Measurements from ENCODE around the gene CARHSP1.
A peak's percentile ranks its signal among the peaks of the same experiment; 100 is the strongest.

The CARHSP1 gene

DNA sequence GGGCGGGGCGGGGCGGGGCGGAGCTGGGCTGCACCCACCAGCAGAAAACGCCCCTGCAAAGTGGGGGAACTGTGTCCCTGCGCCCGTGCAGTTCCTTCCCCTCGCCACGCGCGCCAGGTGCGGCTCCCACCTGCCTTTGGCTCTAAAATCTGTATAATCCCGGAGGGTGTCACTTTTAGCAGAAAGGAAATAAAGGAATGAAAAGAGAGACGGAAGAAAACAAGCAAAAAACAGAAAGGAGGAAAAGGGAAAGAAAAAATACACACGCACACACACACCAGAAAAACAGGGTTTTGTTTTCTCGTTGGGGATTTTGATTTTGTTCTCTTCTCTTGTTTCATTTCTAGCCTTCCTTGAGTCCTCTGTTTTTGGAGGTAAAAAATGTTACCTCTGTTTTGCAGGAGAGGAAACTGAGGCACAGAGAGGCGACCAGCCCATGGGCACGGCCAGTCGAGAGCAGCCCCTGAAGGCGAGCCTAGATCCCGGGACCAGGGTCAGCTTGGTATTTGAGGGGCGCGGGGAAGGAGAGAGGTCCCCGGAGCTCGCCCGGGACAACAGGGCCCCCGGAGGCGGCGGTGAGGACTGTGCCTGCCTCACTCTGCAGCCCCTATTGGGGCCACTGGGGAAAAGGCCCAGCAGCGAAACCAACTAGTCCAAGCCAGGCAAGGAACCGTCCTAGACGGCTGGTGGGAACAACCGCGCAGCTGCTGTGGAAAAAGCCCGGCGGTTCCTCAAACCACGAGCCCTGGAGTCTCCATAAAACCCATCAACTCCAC lies 594 bp upstream of the CARHSP1 start:
- no peak for DNase-seq

GRCh38 chr16:8867932-8868415 lies 832 bp downstream of the CARHSP1 start:
- DNase-seq, result no peak

DNA sequence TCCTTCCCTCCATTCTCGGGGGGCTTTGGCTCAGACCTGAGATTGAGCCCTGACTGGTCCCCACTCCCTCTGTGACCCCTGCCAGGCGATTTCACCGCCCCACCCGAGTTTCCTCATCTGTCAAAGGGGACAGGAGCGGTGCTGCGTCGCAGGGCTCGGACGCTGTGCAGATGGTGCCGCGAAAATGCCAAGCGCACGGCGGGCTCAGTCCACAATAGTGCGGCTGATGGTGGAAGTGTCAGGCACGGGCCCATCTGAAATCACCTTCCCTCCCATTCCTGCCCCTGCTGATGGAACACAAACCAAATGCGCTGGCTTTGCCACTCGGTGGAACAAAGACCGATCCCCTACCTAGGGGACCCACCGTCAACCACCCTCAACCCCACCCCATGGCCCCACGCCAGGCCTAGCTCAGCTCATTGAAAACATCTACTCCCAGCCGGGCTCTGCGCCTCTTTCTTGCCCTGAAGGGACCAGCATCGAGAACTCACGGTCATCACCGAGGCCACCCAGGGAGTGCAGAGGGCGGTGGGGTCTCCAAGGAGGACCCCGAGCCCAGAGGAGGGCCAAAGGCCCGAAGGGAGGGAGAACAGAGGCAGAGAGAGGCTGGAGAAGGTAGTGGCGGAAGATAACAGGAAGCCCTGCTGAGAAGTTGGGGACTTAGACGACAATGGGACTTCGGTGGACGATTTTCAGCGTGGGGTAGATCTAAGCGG lies 1.4 kb downstream of the CARHSP1 start:
- peak; percentile 72 for DNase-seq

GRCh38 chr16:8866884-8867215 lies 2.0 kb downstream of the CARHSP1 start:
- no peak for DNase-seq

DNA sequence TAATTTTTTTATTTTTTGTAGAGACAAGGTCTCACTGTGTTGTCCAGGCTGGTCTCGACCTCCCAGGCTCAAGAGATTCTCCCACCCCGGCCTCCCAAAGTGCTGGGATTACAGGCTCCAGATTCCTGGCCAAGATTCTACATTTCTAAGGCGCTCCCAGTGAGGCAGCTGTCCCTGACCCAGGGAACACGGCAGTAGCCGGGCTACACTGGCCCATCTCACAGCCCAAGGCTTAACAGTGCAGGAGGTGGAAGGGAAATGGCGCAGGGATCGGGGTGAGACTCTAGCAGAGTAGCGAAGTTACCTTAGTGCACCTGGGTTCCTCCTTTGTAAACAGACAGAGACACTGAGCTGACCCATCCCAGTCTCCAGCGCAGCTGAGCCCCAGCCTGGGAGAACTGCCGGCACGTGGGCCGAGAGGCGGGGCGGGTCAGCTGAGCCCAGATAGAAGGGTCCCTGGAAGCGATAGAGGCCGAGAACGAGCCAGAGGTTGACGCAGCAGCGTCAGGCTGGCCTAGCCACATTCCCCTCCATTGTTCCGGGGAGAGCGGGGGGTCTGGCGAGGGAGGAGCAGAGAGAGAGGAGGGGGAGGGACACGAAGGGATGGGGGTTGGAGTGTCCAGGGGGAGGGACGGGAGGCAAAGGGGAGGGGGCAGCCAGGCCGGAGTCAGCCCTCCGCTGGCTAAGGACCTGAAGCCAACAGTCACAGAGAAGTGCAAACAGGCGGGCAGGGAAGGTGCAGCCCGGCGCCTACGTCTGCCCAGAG lies 2.5 kb downstream of the CARHSP1 start:
- no peak for DNase-seq

GRCh38 chr16:8865145-8865882 lies 3.5 kb downstream of the CARHSP1 start:
- no peak for DNase-seq

- no peak for DNase-seq
Measured at GRCh38 chr16:8864480-8865110, 4.2 kb downstream of the CARHSP1 start.

DNA sequence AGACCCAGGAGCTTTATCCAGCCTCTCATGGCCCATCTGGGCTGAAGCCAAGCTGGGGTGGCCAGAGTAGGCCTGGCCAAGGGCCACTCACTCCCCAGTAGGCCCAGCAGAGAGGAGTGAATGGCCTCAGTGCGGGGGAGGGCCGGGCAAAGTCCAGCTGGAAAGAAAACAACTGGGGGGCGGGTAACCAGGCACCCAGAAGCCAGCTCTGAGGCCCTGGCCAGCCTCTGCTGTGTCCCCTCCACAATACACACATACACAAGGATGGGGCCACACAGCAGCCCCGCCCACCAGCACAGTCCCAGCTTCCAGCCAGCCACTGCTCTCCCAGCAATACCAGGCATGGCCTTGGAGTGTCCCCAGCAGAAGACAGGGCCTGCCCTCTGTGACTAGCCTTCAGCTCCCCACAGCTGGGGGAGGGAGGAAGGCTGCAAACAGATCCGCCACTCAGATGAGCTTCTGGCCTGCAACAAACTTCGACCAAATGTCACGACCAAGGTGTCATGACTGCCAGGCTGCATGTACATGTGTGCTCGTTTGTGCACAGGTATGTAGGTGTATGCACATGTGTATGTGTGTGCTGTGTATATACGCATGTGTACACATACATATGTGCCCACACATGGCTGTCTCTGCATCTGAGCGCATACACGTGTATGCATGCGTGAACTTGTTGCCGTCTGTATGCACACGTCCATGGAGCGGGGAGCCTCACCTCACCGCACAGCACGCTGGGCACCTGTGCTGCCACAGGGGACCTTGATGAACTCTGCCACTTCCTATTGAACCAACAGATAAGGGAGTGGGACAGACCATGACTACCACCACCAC lies 5.0 kb downstream of the CARHSP1 start:
- no peak for DNase-seq

DNA sequence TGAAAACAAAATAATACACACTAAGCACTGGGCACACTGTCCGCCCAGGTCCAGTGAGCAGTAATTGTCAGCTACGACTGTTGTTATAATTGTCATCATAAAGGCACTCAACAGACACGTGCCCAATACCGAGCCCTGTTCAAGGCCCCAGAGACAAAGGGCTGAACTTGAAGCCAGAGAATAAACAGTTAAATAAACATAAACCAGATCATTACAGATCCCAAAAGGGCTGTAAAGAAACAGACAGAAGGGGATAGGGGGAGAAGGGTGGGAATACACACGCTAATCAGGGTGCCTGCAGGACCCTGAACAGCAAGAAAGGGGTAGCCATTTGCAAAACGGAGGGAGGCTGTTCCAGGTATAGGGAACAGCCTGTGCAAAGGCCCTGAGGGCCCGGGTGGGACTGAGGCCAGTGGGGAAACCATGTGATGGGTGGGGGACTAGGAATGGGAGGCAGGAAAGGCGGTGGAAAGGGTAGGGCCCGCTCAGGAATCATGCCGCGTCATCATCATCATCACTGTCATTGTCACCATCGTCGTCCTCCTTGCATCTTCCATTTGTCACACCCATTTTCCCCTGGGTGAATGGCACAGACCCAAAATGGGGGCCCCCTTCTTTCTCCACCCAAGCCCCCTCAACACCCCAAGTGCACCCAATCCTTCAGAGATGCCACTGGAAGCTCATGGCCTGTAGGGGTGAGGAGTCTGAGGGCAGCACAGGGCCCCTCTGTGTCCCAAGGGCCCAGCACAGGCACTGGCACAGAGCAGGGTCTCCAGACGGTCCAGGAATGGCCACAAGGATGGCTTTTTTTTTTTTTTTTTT lies 6.3 kb downstream of the CARHSP1 start:
- no peak for DNase-seq

DNA sequence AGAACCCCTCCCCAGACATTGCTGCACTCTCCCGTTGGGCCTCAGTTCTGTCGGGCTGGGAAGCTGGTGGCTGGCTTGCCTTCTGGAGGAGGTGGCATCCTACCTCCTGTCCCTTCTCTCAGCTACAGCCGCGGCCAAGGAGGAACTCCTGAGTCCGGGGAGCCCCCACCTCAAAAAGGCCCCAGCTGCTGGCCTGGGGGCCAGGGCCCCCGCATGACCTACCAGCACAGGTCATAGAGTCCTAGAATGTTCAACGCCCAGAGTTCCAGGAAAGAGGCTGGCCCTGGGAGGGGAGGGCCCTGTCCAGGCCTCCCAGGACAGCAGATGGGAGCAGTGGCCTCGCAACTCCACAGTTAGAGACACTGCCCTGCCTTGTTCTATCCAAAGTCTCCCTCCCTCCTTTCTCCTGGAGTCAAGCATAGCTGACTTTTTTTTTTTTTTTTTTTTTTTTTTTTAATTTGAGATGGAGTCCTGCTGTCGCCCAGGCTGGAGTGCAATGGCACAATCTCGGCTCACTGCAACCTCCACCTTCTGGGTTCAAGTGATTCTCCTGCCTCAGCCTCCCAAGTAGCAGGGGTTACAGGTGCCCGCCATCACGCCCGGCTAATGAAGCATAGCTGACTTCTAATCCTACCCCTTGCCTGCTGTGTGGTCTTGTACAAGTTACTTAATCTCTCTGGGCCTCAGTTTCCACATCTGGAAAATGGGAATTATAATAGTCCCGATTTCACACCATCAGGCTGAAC lies 7.1 kb downstream of the CARHSP1 start:
- DNase-seq, result no peak

- no peak for DNase-seq
Measured at GRCh38 chr16:8859913-8860881, 8.6 kb downstream of the CARHSP1 start.

GRCh38 chr16:8858994-8859912 lies 9.6 kb downstream of the CARHSP1 start:
- no peak for DNase-seq

- DNase-seq, result peak; percentile 53
Measured at GRCh38 chr16:8855972-8856371, 12.8 kb downstream of the CARHSP1 start.

GRCh38 chr16:8855051-8855786 lies 13.6 kb downstream of the CARHSP1 start:
- peak; percentile 62 for DNase-seq

DNA sequence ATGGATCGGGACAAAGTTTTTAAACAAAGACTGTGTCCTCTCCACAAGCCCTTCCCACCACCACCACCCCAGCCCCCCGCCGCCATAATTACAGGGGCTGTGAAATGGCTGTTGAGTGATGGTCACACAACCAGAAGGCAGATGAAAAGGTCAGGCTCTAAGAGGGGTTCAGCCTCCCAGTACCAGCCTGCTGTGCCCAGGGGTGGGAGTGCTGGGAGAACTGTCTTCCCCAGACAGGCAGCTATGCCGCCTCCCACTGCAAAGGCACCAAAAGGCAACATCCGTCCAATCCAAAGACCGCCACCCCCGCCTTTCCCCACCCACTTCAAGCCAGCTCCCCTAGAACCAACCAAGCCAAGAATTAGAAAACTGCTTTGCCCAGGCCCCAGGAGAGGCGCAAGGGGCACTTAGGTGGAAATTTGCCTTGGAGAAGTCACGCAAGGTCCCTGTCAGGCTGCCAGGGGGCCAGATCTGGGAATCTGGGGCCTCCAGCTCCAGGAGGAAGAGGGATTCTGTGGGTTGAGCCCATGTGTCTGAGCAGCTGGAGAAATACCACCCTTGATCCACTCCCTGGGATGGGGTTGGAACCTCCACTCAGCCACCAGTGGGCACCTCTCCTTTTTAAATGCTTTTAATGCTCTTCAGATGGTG lies 14.4 kb downstream of the CARHSP1 start:
- DNase-seq, result peak; percentile 27

- DNase-seq, result peak; percentile 60
Measured at GRCh38 chr16:8853611-8854010, 15.2 kb downstream of the CARHSP1 start.

Data from activated effector memory CD4-positive, alpha-beta T cell treated with anti-CD3 and anti-CD28 coated beads, Interleukin-2, amount 50 U/mL, for 16 hours (primary cell).